HG02678 (cell line): ENCODE data around the gene SCYL1.

Source experiments
- ATAC-seq: cut with Tn5 transposase; IDR thresholded peaks from one replicate; pipeline ENCODE4 v1.9.1; 2021; ENCODE audit warnings: mild to moderate bottlenecking, moderate library complexity; ENCODE audit not compliant: unreplicated experiment

SCYL1 gene

DNA sequence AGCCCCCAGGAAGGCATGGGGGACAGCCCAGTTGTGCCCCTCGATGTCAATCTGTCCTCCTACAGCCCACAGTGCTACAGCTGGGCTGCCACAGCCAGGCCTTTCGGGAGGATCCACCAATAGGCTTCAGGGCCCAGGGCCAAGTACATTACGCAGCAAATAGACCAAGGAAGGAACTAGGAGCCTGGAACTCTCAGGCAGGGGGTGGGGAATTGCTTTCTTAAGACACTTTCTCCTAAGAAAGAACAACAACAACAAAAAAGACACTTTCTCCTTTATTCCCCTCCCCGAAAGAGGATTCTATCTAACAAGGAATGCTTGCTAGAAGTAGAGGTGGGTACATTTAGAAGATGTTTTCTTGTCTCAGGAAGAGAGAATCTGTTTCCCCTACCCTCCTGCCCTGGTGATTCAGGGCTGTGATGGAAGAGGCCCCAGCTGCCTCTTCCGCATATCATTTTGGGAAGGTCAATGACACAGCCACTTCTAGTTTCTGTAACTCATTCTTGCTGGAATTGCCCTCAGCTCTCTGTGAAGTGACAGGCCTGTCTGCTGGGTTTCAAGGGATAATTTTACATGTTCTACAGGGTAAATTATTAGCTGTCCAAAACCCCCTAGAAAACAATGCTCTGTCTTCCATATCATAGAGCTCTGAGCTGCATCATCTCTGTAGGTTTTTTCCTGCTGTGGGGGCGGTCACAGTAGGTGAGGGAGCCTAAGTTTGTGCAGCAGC lies 32.1 kb upstream of the SCYL1 start:
- no peak for ATAC-seq

DNA sequence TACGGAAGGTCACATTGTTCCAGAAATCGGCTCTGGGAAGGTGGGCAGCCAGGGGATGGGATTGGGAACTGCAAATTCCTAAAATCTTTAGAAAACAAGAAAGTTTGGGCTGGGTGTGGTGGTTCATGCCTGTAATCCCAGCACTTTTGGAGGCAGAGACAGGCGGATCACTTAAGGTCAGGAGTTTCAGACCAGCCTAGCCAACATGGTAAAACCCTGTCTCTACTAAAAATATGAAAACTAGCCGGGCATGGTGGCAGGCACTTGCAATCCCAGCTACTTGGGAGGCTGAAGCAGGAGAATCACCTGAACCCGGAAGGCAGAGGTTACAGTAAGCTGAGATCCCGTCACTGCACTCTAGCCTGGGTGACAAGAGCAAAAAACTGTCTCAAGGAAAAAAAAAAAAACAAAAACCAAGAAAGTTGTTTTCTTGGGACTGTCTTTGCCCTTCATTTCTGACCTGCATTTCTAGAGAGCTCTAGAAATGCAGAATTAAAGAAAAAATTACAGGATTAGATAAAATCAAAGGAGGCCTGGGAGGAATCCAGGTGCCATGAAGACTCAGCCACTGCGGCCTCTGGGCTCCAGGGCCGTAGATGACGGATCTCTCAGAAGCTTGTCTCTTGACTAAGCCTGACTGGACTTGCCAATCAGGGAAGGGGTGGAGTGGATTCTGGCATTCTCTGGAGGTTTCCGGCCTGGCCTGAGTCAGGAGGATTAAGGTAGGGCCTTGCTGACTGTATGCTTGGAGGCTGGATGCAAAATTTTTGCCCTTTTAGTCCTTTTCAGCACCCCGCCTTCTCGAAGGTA lies 31.3 kb upstream of the SCYL1 start:
- ATAC-seq = no peak

DNA sequence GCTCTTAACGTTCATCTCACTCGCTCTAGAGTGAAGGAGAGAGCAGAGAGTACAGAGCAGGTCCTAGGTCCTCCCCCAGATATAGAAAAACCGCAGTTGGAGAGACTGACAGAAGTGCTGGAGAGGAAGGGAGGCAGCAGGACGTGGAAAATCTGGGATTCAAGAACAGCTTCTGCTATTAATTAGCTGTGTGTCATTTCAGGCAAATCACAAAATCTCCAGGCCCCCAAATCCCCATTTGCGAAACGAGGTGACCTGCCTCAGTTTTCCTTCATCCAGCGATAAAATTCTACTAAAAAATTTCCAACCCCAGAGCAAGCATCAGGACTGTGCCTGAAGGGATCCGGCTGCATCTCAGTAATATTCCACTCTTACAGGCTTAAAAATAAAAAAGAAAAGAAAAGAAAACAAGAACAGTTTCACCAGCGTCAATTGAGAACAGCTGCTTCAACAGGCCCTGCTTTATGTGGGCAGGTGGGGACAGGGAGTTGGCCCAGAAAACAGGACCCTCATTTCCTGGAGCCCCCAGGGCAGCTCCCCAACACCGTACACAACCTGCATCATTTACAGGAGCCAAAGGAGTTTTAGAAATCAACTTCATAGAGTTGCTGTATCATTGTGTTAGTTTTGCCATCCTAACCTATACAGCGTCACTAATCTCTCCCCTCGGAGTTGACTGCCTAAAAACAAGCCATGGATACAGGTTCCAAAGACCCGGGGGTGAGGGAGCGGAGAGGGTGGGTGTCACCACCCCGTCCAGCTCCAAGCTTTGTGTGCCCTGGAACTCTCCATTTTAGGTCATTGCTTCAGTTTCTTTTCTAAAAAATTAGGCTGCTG lies 28.4 kb upstream of the SCYL1 start:
- peak; percentile 0 for ATAC-seq

DNA sequence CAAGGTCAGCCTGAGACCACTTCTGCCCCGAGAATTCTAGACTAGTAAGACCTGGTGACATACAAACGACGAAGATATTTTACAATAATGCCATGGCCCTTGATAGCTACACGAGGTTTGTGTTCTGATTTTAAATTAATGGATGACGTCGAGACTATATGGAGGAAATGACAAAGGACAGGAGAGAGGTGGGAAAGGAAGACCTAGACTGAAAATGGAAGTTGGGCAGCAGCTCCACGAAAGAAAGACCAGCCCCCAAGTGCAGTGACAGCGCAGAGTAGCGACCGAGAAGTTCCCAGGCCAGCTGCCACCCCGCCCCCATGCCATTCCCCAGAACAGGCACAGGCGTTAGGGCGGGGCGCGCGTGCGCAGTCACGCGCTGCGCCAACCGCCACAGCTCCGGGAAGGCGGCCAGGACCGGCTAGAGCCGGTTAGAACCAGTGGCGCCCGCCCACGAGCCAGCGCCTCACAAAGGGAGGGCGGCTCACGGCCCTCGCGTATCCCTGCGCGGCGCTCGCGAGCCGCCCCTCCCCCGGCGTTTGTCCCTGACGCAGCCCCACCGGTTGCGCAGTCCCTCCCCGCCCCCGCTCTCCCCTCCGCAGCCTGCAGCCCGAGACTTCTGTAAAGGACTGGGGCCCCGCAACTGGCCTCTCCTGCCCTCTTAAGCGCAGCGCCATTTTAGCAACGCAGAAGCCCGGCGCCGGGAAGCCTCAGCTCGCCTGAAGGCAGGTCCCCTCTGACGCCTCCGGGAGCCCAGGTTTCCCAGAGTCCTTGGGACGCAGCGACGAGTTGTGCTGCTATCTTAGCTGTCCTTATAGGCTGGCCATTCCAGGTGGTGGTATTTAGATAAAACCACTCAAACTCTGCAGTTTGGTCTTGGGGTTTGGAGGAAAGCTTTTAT lies 27.5 kb upstream of the SCYL1 start:
- peak; percentile 73 for ATAC-seq

DNA sequence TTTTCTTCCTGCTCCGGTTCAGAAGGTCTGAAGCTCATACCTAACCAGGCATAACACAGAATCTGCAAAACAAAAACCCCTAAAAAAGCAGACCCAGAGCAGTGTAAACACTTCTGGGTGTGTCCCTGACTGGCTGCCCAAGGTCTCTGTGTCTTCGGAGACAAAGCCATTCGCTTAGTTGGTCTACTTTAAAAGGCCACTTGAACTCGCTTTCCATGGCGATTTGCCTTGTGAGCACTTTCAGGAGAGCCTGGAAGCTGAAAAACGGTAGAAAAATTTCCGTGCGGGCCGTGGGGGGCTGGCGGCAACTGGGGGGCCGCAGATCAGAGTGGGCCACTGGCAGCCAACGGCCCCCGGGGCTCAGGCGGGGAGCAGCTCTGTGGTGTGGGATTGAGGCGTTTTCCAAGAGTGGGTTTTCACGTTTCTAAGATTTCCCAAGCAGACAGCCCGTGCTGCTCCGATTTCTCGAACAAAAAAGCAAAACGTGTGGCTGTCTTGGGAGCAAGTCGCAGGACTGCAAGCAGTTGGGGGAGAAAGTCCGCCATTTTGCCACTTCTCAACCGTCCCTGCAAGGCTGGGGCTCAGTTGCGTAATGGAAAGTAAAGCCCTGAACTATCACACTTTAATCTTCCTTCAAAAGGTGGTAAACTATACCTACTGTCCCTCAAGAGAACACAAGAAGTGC lies 26.7 kb upstream of the SCYL1 start:
- no peak for ATAC-seq

DNA sequence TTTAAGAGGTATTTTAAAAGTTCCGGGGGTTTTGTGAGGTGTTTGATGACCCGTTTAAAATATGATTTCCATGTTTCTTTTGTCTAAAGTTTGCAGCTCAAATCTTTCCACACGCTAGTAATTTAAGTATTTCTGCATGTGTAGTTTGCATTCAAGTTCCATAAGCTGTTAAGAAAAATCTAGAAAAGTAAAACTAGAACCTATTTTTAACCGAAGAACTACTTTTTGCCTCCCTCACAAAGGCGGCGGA lies 26.2 kb upstream of the SCYL1 start:
- no peak for ATAC-seq

DNA sequence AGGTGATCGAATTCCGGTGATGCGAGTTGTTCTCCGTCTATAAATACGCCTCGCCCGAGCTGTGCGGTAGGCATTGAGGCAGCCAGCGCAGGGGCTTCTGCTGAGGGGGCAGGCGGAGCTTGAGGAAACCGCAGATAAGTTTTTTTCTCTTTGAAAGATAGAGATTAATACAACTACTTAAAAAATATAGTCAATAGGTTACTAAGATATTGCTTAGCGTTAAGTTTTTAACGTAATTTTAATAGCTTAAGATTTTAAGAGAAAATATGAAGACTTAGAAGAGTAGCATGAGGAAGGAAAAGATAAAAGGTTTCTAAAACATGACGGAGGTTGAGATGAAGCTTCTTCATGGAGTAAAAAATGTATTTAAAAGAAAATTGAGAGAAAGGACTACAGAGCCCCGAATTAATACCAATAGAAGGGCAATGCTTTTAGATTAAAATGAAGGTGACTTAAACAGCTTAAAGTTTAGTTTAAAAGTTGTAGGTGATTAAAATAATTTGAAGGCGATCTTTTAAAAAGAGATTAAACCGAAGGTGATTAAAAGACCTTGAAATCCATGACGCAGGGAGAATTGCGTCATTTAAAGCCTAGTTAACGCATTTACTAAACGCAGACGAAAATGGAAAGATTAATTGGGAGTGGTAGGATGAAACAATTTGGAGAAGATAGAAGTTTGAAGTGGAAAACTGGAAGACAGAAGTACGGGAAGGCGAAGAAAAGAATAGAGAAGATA lies 25.7 kb upstream of the SCYL1 start, which contains the start of gene MALAT1:
Gene MALAT1, plus strand, starts transcription at position 69 of the 736 bp plus-strand sequence.
- no peak for ATAC-seq

DNA sequence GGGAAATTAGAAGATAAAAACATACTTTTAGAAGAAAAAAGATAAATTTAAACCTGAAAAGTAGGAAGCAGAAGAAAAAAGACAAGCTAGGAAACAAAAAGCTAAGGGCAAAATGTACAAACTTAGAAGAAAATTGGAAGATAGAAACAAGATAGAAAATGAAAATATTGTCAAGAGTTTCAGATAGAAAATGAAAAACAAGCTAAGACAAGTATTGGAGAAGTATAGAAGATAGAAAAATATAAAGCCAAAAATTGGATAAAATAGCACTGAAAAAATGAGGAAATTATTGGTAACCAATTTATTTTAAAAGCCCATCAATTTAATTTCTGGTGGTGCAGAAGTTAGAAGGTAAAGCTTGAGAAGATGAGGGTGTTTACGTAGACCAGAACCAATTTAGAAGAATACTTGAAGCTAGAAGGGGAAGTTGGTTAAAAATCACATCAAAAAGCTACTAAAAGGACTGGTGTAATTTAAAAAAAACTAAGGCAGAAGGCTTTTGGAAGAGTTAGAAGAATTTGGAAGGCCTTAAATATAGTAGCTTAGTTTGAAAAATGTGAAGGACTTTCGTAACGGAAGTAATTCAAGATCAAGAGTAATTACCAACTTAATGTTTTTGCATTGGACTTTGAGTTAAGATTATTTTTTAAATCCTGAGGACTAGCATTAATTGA lies 25.0 kb upstream of the SCYL1 start:
- ATAC-seq = no peak

DNA sequence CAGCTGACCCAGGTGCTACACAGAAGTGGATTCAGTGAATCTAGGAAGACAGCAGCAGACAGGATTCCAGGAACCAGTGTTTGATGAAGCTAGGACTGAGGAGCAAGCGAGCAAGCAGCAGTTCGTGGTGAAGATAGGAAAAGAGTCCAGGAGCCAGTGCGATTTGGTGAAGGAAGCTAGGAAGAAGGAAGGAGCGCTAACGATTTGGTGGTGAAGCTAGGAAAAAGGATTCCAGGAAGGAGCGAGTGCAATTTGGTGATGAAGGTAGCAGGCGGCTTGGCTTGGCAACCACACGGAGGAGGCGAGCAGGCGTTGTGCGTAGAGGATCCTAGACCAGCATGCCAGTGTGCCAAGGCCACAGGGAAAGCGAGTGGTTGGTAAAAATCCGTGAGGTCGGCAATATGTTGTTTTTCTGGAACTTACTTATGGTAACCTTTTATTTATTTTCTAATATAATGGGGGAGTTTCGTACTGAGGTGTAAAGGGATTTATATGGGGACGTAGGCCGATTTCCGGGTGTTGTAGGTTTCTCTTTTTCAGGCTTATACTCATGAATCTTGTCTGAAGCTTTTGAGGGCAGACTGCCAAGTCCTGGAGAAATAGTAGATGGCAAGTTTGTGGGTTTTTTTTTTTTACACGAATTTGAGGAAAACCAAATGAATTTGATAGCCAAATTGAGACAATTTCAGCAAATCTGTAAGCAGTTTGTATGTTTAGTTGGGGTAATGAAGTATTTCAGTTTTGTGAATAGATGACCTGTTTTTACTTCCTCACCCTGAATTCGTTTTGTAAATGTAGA lies 24.3 kb upstream of the SCYL1 start:
- ATAC-seq = no peak

DNA sequence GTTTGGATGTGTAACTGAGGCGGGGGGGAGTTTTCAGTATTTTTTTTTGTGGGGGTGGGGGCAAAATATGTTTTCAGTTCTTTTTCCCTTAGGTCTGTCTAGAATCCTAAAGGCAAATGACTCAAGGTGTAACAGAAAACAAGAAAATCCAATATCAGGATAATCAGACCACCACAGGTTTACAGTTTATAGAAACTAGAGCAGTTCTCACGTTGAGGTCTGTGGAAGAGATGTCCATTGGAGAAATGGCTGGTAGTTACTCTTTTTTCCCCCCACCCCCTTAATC lies 23.8 kb upstream of the SCYL1 start:
- no peak for ATAC-seq

DNA sequence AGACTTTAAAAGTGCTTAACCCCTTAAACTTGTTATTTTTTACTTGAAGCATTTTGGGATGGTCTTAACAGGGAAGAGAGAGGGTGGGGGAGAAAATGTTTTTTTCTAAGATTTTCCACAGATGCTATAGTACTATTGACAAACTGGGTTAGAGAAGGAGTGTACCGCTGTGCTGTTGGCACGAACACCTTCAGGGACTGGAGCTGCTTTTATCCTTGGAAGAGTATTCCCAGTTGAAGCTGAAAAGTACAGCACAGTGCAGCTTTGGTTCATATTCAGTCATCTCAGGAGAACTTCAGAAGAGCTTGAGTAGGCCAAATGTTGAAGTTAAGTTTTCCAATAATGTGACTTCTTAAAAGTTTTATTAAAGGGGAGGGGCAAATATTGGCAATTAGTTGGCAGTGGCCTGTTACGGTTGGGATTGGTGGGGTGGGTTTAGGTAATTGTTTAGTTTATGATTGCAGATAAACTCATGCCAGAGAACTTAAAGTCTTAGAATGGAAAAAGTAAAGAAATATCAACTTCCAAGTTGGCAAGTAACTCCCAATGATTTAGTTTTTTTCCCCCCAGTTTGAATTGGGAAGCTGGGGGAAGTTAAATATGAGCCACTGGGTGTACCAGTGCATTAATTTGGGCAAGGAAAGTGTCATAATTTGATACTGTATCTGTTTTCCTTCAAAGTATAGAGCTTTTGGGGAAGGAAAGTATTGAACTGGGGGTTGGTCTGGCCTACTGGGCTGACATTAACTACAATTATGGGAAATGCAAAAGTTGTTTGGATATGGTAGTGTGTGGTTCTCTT lies 23.2 kb upstream of the SCYL1 start:
- ATAC-seq = no peak

DNA sequence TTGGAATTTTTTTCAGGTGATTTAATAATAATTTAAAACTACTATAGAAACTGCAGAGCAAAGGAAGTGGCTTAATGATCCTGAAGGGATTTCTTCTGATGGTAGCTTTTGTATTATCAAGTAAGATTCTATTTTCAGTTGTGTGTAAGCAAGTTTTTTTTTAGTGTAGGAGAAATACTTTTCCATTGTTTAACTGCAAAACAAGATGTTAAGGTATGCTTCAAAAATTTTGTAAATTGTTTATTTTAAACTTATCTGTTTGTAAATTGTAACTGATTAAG lies 22.7 kb upstream of the SCYL1 start:
- no peak for ATAC-seq

DNA sequence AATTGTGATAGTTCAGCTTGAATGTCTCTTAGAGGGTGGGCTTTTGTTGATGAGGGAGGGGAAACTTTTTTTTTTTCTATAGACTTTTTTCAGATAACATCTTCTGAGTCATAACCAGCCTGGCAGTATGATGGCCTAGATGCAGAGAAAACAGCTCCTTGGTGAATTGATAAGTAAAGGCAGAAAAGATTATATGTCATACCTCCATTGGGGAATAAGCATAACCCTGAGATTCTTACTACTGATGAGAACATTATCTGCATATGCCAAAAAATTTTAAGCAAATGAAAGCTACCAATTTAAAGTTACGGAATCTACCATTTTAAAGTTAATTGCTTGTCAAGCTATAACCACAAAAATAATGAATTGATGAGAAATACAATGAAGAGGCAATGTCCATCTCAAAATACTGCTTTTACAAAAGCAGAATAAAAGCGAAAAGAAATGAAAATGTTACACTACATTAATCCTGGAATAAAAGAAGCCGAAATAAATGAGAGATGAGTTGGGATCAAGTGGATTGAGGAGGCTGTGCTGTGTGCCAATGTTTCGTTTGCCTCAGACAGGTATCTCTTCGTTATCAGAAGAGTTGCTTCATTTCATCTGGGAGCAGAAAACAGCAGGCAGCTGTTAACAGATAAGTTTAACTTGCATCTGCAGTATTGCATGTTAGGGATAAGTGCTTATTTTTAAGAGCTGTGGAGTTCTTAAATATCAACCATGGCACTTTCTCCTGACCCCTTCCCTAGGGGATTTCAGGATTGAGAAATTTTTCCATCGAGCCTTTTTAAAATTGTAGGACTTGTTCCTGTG lies 22.1 kb upstream of the SCYL1 start:
- no peak for ATAC-seq

DNA sequence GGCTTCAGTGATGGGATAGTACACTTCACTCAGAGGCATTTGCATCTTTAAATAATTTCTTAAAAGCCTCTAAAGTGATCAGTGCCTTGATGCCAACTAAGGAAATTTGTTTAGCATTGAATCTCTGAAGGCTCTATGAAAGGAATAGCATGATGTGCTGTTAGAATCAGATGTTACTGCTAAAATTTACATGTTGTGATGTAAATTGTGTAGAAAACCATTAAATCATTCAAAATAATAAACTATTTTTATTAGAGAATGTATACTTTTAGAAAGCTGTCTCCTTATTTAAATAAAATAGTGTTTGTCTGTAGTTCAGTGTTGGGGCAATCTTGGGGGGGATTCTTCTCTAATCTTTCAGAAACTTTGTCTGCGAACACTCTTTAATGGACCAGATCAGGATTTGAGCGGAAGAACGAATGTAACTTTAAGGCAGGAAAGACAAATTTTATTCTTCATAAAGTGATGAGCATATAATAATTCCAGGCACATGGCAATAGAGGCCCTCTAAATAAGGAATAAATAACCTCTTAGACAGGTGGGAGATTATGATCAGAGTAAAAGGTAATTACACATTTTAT lies 21.4 kb upstream of the SCYL1 start:
- no peak for ATAC-seq

DNA sequence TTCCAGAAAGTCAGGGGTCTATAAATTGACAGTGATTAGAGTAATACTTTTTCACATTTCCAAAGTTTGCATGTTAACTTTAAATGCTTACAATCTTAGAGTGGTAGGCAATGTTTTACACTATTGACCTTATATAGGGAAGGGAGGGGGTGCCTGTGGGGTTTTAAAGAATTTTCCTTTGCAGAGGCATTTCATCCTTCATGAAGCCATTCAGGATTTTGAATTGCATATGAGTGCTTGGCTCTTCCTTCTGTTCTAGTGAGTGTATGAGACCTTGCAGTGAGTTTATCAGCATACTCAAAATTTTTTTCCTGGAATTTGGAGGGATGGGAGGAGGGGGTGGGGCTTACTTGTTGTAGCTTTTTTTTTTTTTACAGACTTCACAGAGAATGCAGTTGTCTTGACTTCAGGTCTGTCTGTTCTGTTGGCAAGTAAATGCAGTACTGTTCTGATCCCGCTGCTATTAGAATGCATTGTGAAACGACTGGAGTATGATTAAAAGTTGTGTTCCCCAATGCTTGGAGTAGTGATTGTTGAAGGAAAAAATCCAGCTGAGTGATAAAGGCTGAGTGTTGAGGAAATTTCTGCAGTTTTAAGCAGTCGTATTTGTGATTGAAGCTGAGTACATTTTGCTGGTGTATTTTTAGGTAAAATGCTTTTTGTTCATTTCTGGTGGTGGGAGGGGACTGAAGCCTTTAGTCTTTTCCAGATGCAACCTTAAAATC lies 20.8 kb upstream of the SCYL1 start:
- no peak for ATAC-seq
